HCT116 (cell line): ENCODE data around the gene USP43. TPM values are rescaled to one million over a fixed set of nuclear protein-coding genes. Genes with fewer than 3 reads are reported as not detected.

Experiments
- ATAC-seq: fragments of 200-7000 bp; cut with Tn5 transposase; 2 replicates; pipeline ENCODE4 v1.9.1; 2020; ENCODE audit warnings: mild to moderate bottlenecking, moderate library complexity
- BruUV-seq: library from RNA; stranded (reverse); fragments of 400-500 nt; replicated peaks from 2 replicates; lab custom pipeline; 2021; lab: Mats Ljungman, UMichigan
- CTCF ChIA-PET: fragments of 300-600 bp; sonication (Branson Sonifier 250); formaldehyde crosslinking; loops from one replicate; lab custom pipeline; 2021; ENCODE audit warnings: antibody characterized with exemption; lab: Charles Lee
- POLR2A ChIA-PET: fragments of 300-600, 350-600 bp; sonication (Branson Sonifier 250); formaldehyde crosslinking; loops from one replicate; lab custom pipeline; 2021; ENCODE audit warnings: antibody characterized with exemption; lab: Charles Lee
- RAD21 ChIA-PET, 2 experiments: fragments of 300-600 bp; sonication (Branson Sonifier 250); formaldehyde crosslinking; loops; one replicate each; lab custom pipeline; 2023; ENCODE audit warnings: low total read pairs in 2 of 2; ENCODE audit not compliant: uncharacterized antibody in 2 of 2, unreplicated experiment in 2 of 2, low non-redundant PET in 1 of 2; lab: Charles Lee
- DNase-seq: peaks from one replicate; pipeline ENCODE4 v3.0.0-alpha.2; 2010; ENCODE audit warnings: low read depth, low spot score
- H2AFZ ChIP-seq: fragments of 200-600 bp; shearing (Covaris generic), sonication (generic); 2 replicates; pipeline ENCODE4 v1.6.1; 2017; ENCODE audit warnings: low read depth, mixed run types, mixed read lengths, antibody characterized with exemption, low read length; ENCODE audit not compliant: poor library complexity, severe bottlenecking
- H3K27ac ChIP-seq: 2 replicates; pipeline ENCODE4 v1.5.1; 2012; ENCODE audit warnings: low read depth, low read length
- H3K27me3 ChIP-seq: fragments of 200-600 bp; sonication (generic); 2 replicates; pipeline ENCODE4 v1.6.1; 2016; ENCODE audit warnings: mixed run types, low read length, mixed read lengths; ENCODE audit not compliant: insufficient read depth
- H3K36me3 ChIP-seq, 2 experiments: fragments of 200-500 bp in 1 of 2; fragments of 200-600 bp in 1 of 2; sonication (Bioruptor generic) in 1 of 2; sonication (generic) in 1 of 2; 2 replicates each; pipeline versions ENCODE4 v1.5.1 to v1.6.1; 2014 to 2016; ENCODE audit warnings: low read length in 2 of 2, inconsistent platforms in 1 of 2, mixed read lengths in 1 of 2, mixed run types in 1 of 2; ENCODE audit not compliant: insufficient read depth in 2 of 2, control insufficient read depth in 1 of 2
- H3K4me1 ChIP-seq, 2 experiments: fragments of 200-600 bp in 1 of 2; sonication (generic) in 1 of 2; 2 replicates each; pipeline versions ENCODE4 v1.5.1 to v1.6.1; 2012 to 2017; ENCODE audit warnings: low read length in 2 of 2, inconsistent platforms in 1 of 2, mild to moderate bottlenecking in 1 of 2, mixed read lengths in 1 of 2, mixed run types in 1 of 2, moderate library complexity in 1 of 2; ENCODE audit not compliant: insufficient read depth in 2 of 2, control insufficient read depth in 1 of 2
- H3K4me2 ChIP-seq: fragments of 200-600 bp; sonication (generic); 2 replicates; pipeline ENCODE4 v1.6.1; 2017; ENCODE audit warnings: mixed run types, low read length, mixed read lengths
- H3K4me3 ChIP-seq, 2 experiments: fragments of 200-600 bp in 1 of 2; sonication (generic) in 1 of 2; replicated peaks in 1 of 2; 2 replicates each; pipeline ENCODE4 v1.5.1; 2011 to 2016; ENCODE audit warnings: low read length in 2 of 2, control low read depth in 1 of 2, low read depth in 1 of 2, mild to moderate bottlenecking in 1 of 2, mixed read lengths in 1 of 2, mixed run types in 1 of 2
- H3K79me2 ChIP-seq: fragments of 200-600 bp; sonication (generic); 2 replicates; pipeline ENCODE4 v1.6.1; 2017; ENCODE audit warnings: mild to moderate bottlenecking, mixed run types, low read length, moderate library complexity, mixed read lengths; ENCODE audit not compliant: insufficient read depth
- H3K9ac ChIP-seq: fragments of 200-600 bp; sonication (generic); 2 replicates; pipeline ENCODE4 v1.6.1; 2016; ENCODE audit warnings: low read length, mixed read lengths
- H3K9me2 ChIP-seq: fragments of 200-600 bp; sonication (generic), shearing (Covaris generic); 2 replicates; pipeline ENCODE4 v1.6.1; 2017; ENCODE audit warnings: mixed run types, mild to moderate bottlenecking, moderate library complexity; ENCODE audit not compliant: insufficient read depth
- H3K9me3 ChIP-seq, 2 experiments: fragments of 200-500 bp in 1 of 2; fragments of 200-600 bp in 1 of 2; sonication (Bioruptor generic) in 1 of 2; sonication (generic) in 1 of 2; 2 replicates each; pipeline ENCODE4 v1.6.1; 2014 to 2017; ENCODE audit warnings: low read length in 2 of 2, mixed read lengths in 2 of 2, inconsistent platforms in 1 of 2, low read depth in 1 of 2, mild to moderate bottlenecking in 1 of 2, mixed run types in 1 of 2, moderate library complexity in 1 of 2; ENCODE audit not compliant: control insufficient read depth in 1 of 2, insufficient read depth in 1 of 2
- H4K20me1 ChIP-seq: fragments of 200-600 bp; sonication (generic), shearing (Covaris generic); 2 replicates; pipeline ENCODE4 v1.6.1; 2017; ENCODE audit warnings: mixed run types, mild to moderate bottlenecking, moderate library complexity; ENCODE audit not compliant: insufficient read depth
- CBX3 ChIP-seq: IDR thresholded peaks from 2 replicates; pipeline ENCODE4 v1.6.1; 2012; ENCODE audit warnings: low read depth
- CEBPB ChIP-seq: IDR thresholded peaks from 2 replicates; pipeline ENCODE4 v1.6.1; 2012; ENCODE audit warnings: low read depth
- ELF1 ChIP-seq: IDR thresholded peaks from 2 replicates; pipeline ENCODE4 v1.6.1; 2012; ENCODE audit warnings: low read depth, borderline replicate concordance
- EZH2phosphoT487 ChIP-seq: fragments of 200-600 bp; IDR thresholded peaks from 2 replicates; pipeline ENCODE4 v1.6.1; 2018; ENCODE audit warnings: antibody characterized with exemption, borderline replicate concordance
- FOSL1 ChIP-seq: IDR thresholded peaks from 2 replicates; pipeline ENCODE4 v1.6.1; 2012; ENCODE audit warnings: low read depth
- POLR2AphosphoS5 ChIP-seq: IDR thresholded peaks from 2 replicates; pipeline ENCODE4 v1.6.1; 2011; ENCODE audit warnings: mild to moderate bottlenecking, low read depth, low read length, moderate library complexity
- SIN3A ChIP-seq: IDR thresholded peaks from 2 replicates; pipeline ENCODE4 v1.6.1; 2012; ENCODE audit warnings: low read depth
- SP1 ChIP-seq: IDR thresholded peaks from 2 replicates; pipeline ENCODE4 v1.6.1; 2012; ENCODE audit warnings: low read depth
- SRF ChIP-seq: IDR thresholded peaks from 2 replicates; pipeline ENCODE4 v1.6.1; 2012; ENCODE audit warnings: low read depth
- TCF7L2 ChIP-seq: IDR thresholded peaks from 2 replicates; pipeline ENCODE4 v1.7.0; 2011; ENCODE audit warnings: borderline replicate concordance, inconsistent platforms; ENCODE audit not compliant: insufficient read depth, insufficient read length; ENCODE audit errors: extremely low read depth
- YY1 ChIP-seq: IDR thresholded peaks from 2 replicates; pipeline ENCODE4 v1.6.1; 2011; ENCODE audit warnings: low read length, low read depth, moderate library complexity, mild to moderate bottlenecking; ENCODE audit not compliant: insufficient replicate concordance; ENCODE audit errors: extremely low read depth
- ZFX ChIP-seq: fragments of 450-650 bp; IDR thresholded peaks from 2 replicates; pipeline ENCODE4 v1.6.1; 2017
- ZNF274 ChIP-seq: fragments of 200-500 bp; sonication (Bioruptor generic); IDR thresholded peaks from 2 replicates; pipeline ENCODE4 v1.6.1; 2014; ENCODE audit warnings: mild to moderate bottlenecking, low read depth, low read length, inconsistent platforms
- intact Hi-C: fragments of 100-400 bp; cut with micrococcal nuclease; formaldehyde crosslinking; loops from 2 replicates; pipeline ENCODE4 v1.10.0; 2022
- total RNA-seq: library from RNA; stranded (reverse); gene quantifications from one replicate; pipeline ENCODE4 v1.2.1, GENCODE V29; 2021; ENCODE audit not compliant: unreplicated experiment
- TF ChIP-seq, protein P1 (sequence below): IDR thresholded peaks from 2 replicates; pipeline ENCODE4 v1.6.1; 2011; ENCODE audit warnings: mild to moderate bottlenecking, low read length, moderate library complexity; ENCODE audit not compliant: insufficient replicate concordance; ENCODE audit errors: extremely low read depth
- TF ChIP-seq, protein P2 (sequence below): IDR thresholded peaks from 2 replicates; pipeline ENCODE4 v1.6.1; 2012; ENCODE audit warnings: low read depth
- TF ChIP-seq, protein P3 (sequence below): IDR thresholded peaks from 2 replicates; pipeline ENCODE4 v1.6.1; 2012

USP43 gene
- total RNA-seq, 1 experiment from 2014 or later = 8.0 TPM

DNA sequence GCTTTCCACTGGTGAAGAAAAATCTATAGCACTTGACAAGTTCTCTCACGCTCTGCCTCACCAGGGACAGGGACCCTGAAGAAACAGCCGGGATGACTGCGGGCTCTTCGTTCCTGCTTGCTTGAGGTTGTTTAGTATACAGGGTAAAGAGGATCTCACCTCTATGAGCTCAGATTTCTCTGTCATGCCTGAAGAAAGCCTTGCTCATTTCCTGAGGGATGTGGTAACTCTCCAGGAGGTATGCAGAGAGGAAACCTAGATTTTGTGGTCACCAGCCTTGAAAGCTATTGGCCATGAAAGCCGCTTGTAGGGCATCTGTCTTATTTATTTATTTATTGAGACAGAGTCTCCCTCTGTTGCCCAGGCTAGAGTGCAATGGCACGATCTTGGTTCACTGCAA, 23.2 kb downstream of the USP43 start:
- H3K27ac ChIP-seq = no peak overlapping the region
- ATAC-seq (no peak), DNase-seq (no peak)
- ChIA-PET POLR2A (no interaction called here), CTCF (no interaction called here), RAD21 (no interaction called here)
- no peaks in the 10 kb centered on the region for H3K27me3 ChIP-seq
- H3K79me2 ChIP-seq = no peaks in the 10 kb centered on the region
- no peaks in the 10 kb centered on the region for H3K9me2 ChIP-seq
- H3K9ac ChIP-seq = no peak overlapping the region
- no peak overlapping the region for H3K4me3 ChIP-seq
- peaks cover 0 to 6% of the 10 kb centered on the region in 2 experiments; a peak in 1 of 4 replicates for H3K4me1 ChIP-seq
- BruUV-seq = no TSS peak
- H3K9me3 ChIP-seq = no peaks in the 10 kb centered on the region
- H3K4me2 ChIP-seq = no peak overlapping the region
- no peaks in the 10 kb centered on the region; a peak in 1 of 4 replicates for H3K36me3 ChIP-seq
- H4K20me1 ChIP-seq = no peaks in the 10 kb centered on the region
- intact Hi-C loops = no loop called here
- TF ChIP-seq TCF7L2 (no peak), ZNF274 (no peak), POLR2AphosphoS5 (no peak), YY1 (no peak), CEBPB (no peak)
- H2AFZ ChIP-seq = no peak overlapping the region

DNA sequence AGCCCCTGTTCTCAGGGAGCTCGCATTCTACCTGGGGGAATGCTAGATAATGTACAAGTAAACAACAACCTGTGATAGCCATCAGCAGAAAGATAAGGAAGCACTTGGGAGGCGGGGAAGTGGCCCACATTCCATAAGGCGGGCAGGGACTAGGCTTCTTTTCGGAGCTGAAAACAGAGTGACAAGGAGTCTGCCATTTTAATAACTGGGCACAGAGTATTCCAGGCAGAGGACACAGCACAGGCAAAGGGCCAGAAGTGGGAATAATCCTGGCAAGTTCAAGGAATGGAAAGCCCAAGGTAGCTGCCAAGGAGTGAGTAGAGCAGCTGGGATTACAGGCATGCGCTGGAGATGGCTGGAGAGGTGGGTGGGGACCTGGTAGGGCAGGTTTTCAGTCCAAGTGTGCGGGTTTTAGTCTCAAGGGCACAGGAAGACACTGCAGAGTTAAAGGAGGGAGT, 24.3 kb downstream of the USP43 start:
- DNase-seq (no peak), ATAC-seq (no peak)
- no peaks in the 10 kb centered on the region for H3K79me2 ChIP-seq
- H3K9ac ChIP-seq = no peak overlapping the region
- H3K27ac ChIP-seq = no peak overlapping the region
- POLR2A ChIA-PET = no interaction called here
- H3K4me1 ChIP-seq = peaks cover 0 to 6% of the 10 kb centered on the region in 2 experiments; a peak in 1 of 4 replicates
- CTCF ChIA-PET = no interaction called here
- H3K9me3 ChIP-seq = no peaks in the 10 kb centered on the region
- no peaks in the 10 kb centered on the region for H4K20me1 ChIP-seq
- RAD21 ChIA-PET = no interaction called here
- H3K27me3 ChIP-seq = no peaks in the 10 kb centered on the region
- no TSS peak for BruUV-seq
- no peak overlapping the region for H3K4me3 ChIP-seq
- H2AFZ ChIP-seq = no peak overlapping the region
- H3K4me2 ChIP-seq = no peak overlapping the region
- H3K9me2 ChIP-seq = no peaks in the 10 kb centered on the region
- no peaks in the 10 kb centered on the region; a peak in 1 of 4 replicates for H3K36me3 ChIP-seq
- intact Hi-C loops = no loop called here
- TF ChIP-seq SIN3A (no peak), SRF (no peak), TCF7L2 (no peak), ELF1 (no peak), CEBPB (no peak), CBX3 (no peak), SP1 (no peak), EZH2phosphoT487 (no peak), ZFX (no peak), FOSL1 (no peak)
- TF ChIP-seq, protein P1, sequence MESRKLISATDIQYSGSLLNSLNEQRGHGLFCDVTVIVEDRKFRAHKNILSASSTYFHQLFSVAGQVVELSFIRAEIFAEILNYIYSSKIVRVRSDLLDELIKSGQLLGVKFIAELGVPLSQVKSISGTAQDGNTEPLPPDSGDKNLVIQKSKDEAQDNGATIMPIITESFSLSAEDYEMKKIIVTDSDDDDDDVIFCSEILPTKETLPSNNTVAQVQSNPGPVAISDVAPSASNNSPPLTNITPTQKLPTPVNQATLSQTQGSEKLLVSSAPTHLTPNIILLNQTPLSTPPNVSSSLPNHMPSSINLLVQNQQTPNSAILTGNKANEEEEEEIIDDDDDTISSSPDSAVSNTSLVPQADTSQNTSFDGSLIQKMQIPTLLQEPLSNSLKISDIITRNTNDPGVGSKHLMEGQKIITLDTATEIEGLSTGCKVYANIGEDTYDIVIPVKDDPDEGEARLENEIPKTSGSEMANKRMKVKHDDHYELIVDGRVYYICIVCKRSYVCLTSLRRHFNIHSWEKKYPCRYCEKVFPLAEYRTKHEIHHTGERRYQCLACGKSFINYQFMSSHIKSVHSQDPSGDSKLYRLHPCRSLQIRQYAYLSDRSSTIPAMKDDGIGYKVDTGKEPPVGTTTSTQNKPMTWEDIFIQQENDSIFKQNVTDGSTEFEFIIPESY = no peak
- TF ChIP-seq, protein P2, sequence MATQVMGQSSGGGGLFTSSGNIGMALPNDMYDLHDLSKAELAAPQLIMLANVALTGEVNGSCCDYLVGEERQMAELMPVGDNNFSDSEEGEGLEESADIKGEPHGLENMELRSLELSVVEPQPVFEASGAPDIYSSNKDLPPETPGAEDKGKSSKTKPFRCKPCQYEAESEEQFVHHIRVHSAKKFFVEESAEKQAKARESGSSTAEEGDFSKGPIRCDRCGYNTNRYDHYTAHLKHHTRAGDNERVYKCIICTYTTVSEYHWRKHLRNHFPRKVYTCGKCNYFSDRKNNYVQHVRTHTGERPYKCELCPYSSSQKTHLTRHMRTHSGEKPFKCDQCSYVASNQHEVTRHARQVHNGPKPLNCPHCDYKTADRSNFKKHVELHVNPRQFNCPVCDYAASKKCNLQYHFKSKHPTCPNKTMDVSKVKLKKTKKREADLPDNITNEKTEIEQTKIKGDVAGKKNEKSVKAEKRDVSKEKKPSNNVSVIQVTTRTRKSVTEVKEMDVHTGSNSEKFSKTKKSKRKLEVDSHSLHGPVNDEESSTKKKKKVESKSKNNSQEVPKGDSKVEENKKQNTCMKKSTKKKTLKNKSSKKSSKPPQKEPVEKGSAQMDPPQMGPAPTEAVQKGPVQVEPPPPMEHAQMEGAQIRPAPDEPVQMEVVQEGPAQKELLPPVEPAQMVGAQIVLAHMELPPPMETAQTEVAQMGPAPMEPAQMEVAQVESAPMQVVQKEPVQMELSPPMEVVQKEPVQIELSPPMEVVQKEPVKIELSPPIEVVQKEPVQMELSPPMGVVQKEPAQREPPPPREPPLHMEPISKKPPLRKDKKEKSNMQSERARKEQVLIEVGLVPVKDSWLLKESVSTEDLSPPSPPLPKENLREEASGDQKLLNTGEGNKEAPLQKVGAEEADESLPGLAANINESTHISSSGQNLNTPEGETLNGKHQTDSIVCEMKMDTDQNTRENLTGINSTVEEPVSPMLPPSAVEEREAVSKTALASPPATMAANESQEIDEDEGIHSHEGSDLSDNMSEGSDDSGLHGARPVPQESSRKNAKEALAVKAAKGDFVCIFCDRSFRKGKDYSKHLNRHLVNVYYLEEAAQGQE = no peak
- TF ChIP-seq, protein P3, sequence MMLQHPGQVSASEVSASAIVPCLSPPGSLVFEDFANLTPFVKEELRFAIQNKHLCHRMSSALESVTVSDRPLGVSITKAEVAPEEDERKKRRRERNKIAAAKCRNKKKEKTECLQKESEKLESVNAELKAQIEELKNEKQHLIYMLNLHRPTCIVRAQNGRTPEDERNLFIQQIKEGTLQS = no peak
